ENCODE measurements around the gene CADM2.

DNA sequence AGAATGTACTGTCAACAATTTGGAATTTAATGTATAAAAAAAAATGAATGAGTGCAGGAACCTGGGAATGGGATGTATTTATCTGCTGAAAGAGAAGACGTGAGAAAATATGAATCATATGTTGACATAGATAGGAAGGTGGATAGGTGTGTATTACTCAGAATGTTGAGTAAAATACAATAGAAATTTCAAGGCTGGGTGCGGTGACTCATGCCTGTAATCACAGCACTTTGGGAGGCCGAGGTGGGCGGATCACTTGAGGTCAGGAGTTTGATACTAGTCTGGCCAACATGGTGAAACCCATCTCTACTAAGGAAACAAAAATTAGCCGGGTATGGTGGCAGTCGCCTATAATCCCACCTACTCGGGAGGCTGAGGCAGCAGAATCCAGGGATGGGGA lies 202.8 kb downstream of the CADM2 start:
- TF ChIP-seq, protein P1, sequence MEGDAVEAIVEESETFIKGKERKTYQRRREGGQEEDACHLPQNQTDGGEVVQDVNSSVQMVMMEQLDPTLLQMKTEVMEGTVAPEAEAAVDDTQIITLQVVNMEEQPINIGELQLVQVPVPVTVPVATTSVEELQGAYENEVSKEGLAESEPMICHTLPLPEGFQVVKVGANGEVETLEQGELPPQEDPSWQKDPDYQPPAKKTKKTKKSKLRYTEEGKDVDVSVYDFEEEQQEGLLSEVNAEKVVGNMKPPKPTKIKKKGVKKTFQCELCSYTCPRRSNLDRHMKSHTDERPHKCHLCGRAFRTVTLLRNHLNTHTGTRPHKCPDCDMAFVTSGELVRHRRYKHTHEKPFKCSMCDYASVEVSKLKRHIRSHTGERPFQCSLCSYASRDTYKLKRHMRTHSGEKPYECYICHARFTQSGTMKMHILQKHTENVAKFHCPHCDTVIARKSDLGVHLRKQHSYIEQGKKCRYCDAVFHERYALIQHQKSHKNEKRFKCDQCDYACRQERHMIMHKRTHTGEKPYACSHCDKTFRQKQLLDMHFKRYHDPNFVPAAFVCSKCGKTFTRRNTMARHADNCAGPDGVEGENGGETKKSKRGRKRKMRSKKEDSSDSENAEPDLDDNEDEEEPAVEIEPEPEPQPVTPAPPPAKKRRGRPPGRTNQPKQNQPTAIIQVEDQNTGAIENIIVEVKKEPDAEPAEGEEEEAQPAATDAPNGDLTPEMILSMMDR (IDR thresholded peaks at IDR 0.05; ENCODE audit: poor library complexity) = no peak
- TF ChIP-seq EZH2phosphoT487 (IDR thresholded peaks at IDR 0.05; ENCODE audit: low read depth, severe bottlenecking, unreplicated experiment) (no peak), EZH2 (IDR thresholded peaks at IDR 0.05; ENCODE audit: borderline replicate concordance) (no peak)

All from hepatocyte (in vitro differentiated cells).